Ascending aorta (tissue), 2 donors: Measurements from ENCODE around the gene AATK. TPM values are rescaled to one million over a fixed set of nuclear protein-coding genes. Genes with fewer than 3 reads are reported as not detected.

Source experiments
- DNase-seq, 2 donors: peaks; one replicate each; pipeline ENCODE4 v3.0.0-alpha.2; 2019; ENCODE audit warnings: low spot score in 2 of 2
- H3K27ac ChIP-seq, 2 donors: fragments of 200-600 bp; sonication (generic); one replicate each; pipeline ENCODE4 v1.5.1; 2016 to 2017; ENCODE audit warnings: mild to moderate bottlenecking in 1 of 2
- H3K27me3 ChIP-seq: fragments of 200-600 bp; sonication (generic); one replicate; pipeline ENCODE4 v1.5.1; 2017
- H3K36me3 ChIP-seq, 2 donors: fragments of 200-600 bp; sonication (generic); one replicate each; pipeline ENCODE4 v1.5.1; 2016
- H3K4me1 ChIP-seq, 2 donors: fragments of 200-600 bp; sonication (generic); one replicate each; pipeline ENCODE4 v1.5.1; 2016 to 2017; ENCODE audit warnings: mild to moderate bottlenecking in 1 of 2
- H3K4me3 ChIP-seq, 2 donors: fragments of 200-600 bp; sonication (generic); one replicate each; pipeline ENCODE4 v1.5.1; 2016 to 2017; ENCODE audit warnings: mild to moderate bottlenecking in 1 of 2
- H3K9me3 ChIP-seq, 2 donors: fragments of 200-600 bp; sonication (generic); one replicate each; pipeline ENCODE4 v1.5.1; 2016
- CTCF ChIP-seq, 3 experiments: fragments of 200-600 bp in 2 of 3; fragments of 450-650 bp in 1 of 3; sonication (generic) in 2 of 3; IDR thresholded peaks; one replicate each; pipeline ENCODE4 v1.5.1; 2016 to 2019; ENCODE audit warnings: antibody characterized with exemption in 3 of 3, mild to moderate bottlenecking in 1 of 3, moderate library complexity in 1 of 3
- intact Hi-C: fragments of 100-400 bp; cut with DNase I; formaldehyde crosslinking; loops from one replicate; pipeline ENCODE4 v1.15.1; 2023
- total RNA-seq: library from RNA; depleted of rRNA; stranded (reverse); fragments of >200 nt; gene quantifications from one replicate; pipeline ENCODE4 v1.1.0, GENCODE V29; 2016

Gene AATK
- total RNA-seq, 1 donor from 2014 or later, result 20.6 TPM

GRCh38 chr17:81163051-81163695 lies 2.8 kb downstream of the AATK start:
- DNase-seq, result no peak
- Histone ChIP-seq H3K27ac (no peak overlapping the region), H3K4me3 (no peak overlapping the region), H3K9me3 (no peaks in the 10 kb centered on the region), H3K4me1 (peaks cover 3% of the 10 kb centered on the region in 2 donors), H3K36me3 (no peaks in the 10 kb centered on the region), H3K27me3 (no peaks in the 10 kb centered on the region)
- intact Hi-C loops, result no loop called here
- no peak for TF ChIP-seq CTCF (IDR thresholded peaks at IDR 0.05)

GRCh38 chr17:81162491-81162890 lies 3.5 kb downstream of the AATK start:
- no peaks in the 10 kb centered on the region for H3K36me3 ChIP-seq
- intact Hi-C loops, result no loop called here
- no peaks in the 10 kb centered on the region for H3K9me3 ChIP-seq
- H3K4me1 ChIP-seq, result peaks cover 3% of the 10 kb centered on the region in 2 donors
- no peak for DNase-seq
- H3K27ac ChIP-seq, result no peak overlapping the region
- no peak for TF ChIP-seq CTCF (IDR thresholded peaks at IDR 0.05)
- no peaks in the 10 kb centered on the region for H3K27me3 ChIP-seq
- H3K4me3 ChIP-seq, result no peak overlapping the region

- DNase-seq, result no peak
- no peak overlapping the region for H3K27ac ChIP-seq
- peaks cover 3% of the 10 kb centered on the region in 2 donors for H3K4me1 ChIP-seq
- TF ChIP-seq CTCF (IDR thresholded peaks at IDR 0.05), result no peak
- no peaks in the 10 kb centered on the region for H3K9me3 ChIP-seq
- H3K27me3 ChIP-seq, result no peaks in the 10 kb centered on the region
- intact Hi-C loops, result no loop called here
- no peak overlapping the region for H3K4me3 ChIP-seq
- no peaks in the 10 kb centered on the region for H3K36me3 ChIP-seq
These were observed 4.0 kb downstream of the AATK start for GRCh38 chr17:81161972-81162371.

- Histone ChIP-seq H3K9me3 (no peaks in the 10 kb centered on the region), H3K36me3 (no peaks in the 10 kb centered on the region), H3K4me1 (peaks cover 2 to 3% of the 10 kb centered on the region in 2 donors), H3K27ac (no peak overlapping the region), H3K4me3 (no peak overlapping the region), H3K27me3 (no peaks in the 10 kb centered on the region)
- intact Hi-C loops, result no loop called here
- TF ChIP-seq CTCF (IDR thresholded peaks at IDR 0.05), result no peak
- no peak for DNase-seq
These were observed 4.5 kb downstream of the AATK start for GRCh38 chr17:81161536-81161935.

- intact Hi-C loops, result no loop called here
- no peak for TF ChIP-seq CTCF (IDR thresholded peaks at IDR 0.05)
- DNase-seq, result no peak
- Histone ChIP-seq H3K4me1 (peaks cover 0 to 3% of the 10 kb centered on the region in 2 donors), H3K36me3 (no peaks in the 10 kb centered on the region), H3K4me3 (peak overlapping the region; percentile 39 to 52), H3K9me3 (no peaks in the 10 kb centered on the region), H3K27ac (no peak overlapping the region), H3K27me3 (no peaks in the 10 kb centered on the region)
These were observed 5.1 kb downstream of the AATK start for GRCh38 chr17:81160747-81161453.
